ENCODE data around the gene TTC23L. TPM values are rescaled to one million over a fixed set of nuclear protein-coding genes. Genes with fewer than 3 reads are reported as not detected.

TTC23L gene
- total RNA-seq, 1 donor from 2014 or later: not detected

DNA sequence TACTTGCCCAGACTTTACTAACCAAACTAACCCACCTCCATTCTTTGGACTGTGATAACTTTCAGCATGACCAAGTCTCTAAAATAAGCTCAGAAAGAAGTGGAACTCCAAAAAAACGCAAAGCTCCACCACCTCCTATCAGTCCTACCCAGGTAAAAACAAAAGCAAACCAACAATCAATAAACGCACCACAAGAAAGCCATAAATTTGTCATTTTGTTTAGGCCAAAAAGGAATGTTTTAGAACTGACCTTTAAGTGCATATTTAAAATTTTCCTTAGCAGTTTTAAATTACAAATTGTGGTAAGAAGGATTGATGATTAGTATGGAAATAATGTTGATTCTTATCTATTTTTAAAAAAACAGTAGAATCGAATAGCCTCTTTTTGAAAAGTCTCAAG is 25.5 kb upstream of the TTC23L start:
- ATAC-seq (ENCODE audit: low read depth) (no peak), DNase-seq (no peak)
- POLR2A ChIA-PET: no interaction called here
- Mint-ChIP-seq H3K9me3 (no peaks in the 10 kb centered on the region), H3K4me1 (no peaks in the 10 kb centered on the region), H3K36me3 (ENCODE audit: low read depth) (no peaks in the 10 kb centered on the region), H3K27me3 (peaks cover 2% of the 10 kb centered on the region), H3K27ac (no peak overlapping the region), H3K4me3 (no peak overlapping the region)
- CTCF ChIA-PET: no interaction called here
- TF ChIP-seq, protein P1, sequence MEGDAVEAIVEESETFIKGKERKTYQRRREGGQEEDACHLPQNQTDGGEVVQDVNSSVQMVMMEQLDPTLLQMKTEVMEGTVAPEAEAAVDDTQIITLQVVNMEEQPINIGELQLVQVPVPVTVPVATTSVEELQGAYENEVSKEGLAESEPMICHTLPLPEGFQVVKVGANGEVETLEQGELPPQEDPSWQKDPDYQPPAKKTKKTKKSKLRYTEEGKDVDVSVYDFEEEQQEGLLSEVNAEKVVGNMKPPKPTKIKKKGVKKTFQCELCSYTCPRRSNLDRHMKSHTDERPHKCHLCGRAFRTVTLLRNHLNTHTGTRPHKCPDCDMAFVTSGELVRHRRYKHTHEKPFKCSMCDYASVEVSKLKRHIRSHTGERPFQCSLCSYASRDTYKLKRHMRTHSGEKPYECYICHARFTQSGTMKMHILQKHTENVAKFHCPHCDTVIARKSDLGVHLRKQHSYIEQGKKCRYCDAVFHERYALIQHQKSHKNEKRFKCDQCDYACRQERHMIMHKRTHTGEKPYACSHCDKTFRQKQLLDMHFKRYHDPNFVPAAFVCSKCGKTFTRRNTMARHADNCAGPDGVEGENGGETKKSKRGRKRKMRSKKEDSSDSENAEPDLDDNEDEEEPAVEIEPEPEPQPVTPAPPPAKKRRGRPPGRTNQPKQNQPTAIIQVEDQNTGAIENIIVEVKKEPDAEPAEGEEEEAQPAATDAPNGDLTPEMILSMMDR (IDR thresholded peaks at IDR 0.05): no peak
- intact Hi-C loops (cut with micrococcal nuclease): no loop called here

DNA sequence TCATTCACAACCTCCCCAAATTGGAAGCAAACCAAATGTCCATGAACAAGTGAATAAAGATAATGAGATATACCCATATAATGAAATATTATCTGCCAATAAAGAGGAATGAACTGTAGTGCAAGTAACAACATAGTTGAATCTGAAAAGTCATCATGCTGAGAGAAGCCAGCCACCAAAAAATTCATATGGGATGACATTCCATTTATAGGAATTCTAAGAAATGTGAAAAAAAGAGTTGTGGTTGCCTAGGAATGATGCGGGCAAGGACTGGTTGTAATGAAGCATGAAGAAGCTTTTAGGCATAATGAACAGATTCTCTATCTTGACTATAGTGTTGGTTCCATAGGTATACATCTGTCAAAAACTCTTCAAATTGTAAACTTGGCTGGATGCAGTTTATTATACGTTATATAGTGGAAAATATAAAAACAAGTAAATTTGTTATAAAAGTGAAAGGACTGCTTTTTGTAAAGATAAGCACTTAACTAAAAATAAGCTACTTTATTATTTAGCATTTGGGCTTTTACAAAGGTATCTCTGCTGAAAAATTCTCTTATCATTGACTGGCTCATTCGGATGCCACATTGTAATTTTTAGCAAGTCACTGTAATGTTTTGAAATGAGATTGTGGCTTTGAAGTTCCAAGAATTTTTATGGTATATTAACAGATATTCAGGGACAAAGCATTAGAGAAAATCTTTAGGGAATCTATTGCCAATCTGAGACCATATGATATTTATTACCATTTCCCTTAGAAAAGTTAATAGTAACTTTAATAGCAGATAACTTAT is 21.2 kb upstream of the TTC23L start:
- Mint-ChIP-seq H3K4me3 (no peak overlapping the region), H3K27ac (no peak overlapping the region), H3K27me3 (peaks cover 2% of the 10 kb centered on the region), H3K4me1 (no peaks in the 10 kb centered on the region), H3K9me3 (no peaks in the 10 kb centered on the region), H3K36me3 (ENCODE audit: low read depth) (no peaks in the 10 kb centered on the region)
- ChIA-PET POLR2A (no interaction called here), CTCF (interaction anchor here (0.6 kb wide), 1 partner anchor 10 kb away, joined by 4 read pairs; no protein-coding TSS in a partner anchor)
- intact Hi-C loops (cut with micrococcal nuclease): no loop called here
- ATAC-seq (ENCODE audit: low read depth) (no peak), DNase-seq (no peak)
- TF ChIP-seq, protein P1 (IDR thresholded peaks at IDR 0.05): no peak

DNA sequence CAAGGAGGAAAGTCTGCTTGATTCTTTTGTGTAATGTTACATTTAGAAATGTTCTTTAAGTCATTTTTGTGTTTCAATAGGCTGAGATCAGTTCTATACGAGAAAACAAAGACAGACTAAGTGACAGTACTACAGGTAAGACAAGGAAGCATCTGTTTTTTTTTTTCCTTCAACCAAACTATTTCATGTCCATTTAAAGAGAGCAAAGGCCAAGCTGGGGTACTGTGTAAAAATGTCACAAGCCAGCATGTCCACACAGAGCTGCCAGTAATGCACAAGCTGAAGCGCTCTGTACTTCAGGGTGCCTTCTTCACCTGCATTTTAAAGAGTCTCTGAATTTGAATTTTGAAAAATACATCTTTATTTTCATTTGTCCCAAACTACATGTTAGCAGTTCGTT is 20.2 kb upstream of the TTC23L start:
- POLR2A ChIA-PET: no interaction called here
- Mint-ChIP-seq H3K27ac (no peak overlapping the region), H3K36me3 (ENCODE audit: low read depth) (no peaks in the 10 kb centered on the region), H3K9me3 (no peaks in the 10 kb centered on the region), H3K4me3 (no peak overlapping the region), H3K4me1 (no peaks in the 10 kb centered on the region), H3K27me3 (peaks cover 2% of the 10 kb centered on the region)
- TF ChIP-seq, protein P1 (IDR thresholded peaks at IDR 0.05): no peak
- CTCF ChIA-PET: interaction anchor here (0.6 kb wide), 1 partner anchor 9 kb away, joined by 4 read pairs; no protein-coding TSS in a partner anchor
- intact Hi-C loops (cut with micrococcal nuclease): no loop called here
- DNase-seq (no peak), ATAC-seq (ENCODE audit: low read depth) (no peak)

- H3K27ac Mint-ChIP-seq: no peak overlapping the region
- TF ChIP-seq, protein P1 (IDR thresholded peaks at IDR 0.05): no peak
- ChIA-PET POLR2A (no interaction called here), CTCF (no interaction called here)
- no peak for DNase-seq
- no peaks in the 10 kb centered on the region for H3K4me1 Mint-ChIP-seq
- H3K9me3 Mint-ChIP-seq: no peaks in the 10 kb centered on the region
- H3K27me3 Mint-ChIP-seq: peaks cover 2% of the 10 kb centered on the region
- intact Hi-C loops (cut with micrococcal nuclease): no loop called here
- no peak overlapping the region for H3K4me3 Mint-ChIP-seq
- no peaks in the 10 kb centered on the region for H3K36me3 Mint-ChIP-seq (ENCODE audit: low read depth)
- no peak for ATAC-seq (ENCODE audit: low read depth)
These were observed 18.4 kb upstream of the TTC23L start for GRCh38 chr5:34820593-34820992.

GRCh38 chr5:34822956-34823715 is 15.8 kb upstream of the TTC23L start:
- intact Hi-C loops (cut with micrococcal nuclease): no loop called here
- no peaks in the 10 kb centered on the region for H3K27me3 Mint-ChIP-seq
- TF ChIP-seq, protein P1 (IDR thresholded peaks at IDR 0.05): no peak
- ATAC-seq (ENCODE audit: low read depth) (no peak), DNase-seq (no peak)
- POLR2A ChIA-PET: no interaction called here
- H3K27ac Mint-ChIP-seq: no peak overlapping the region
- CTCF ChIA-PET: no interaction called here
- no peaks in the 10 kb centered on the region for H3K9me3 Mint-ChIP-seq
- no peak overlapping the region for H3K4me3 Mint-ChIP-seq
- no peaks in the 10 kb centered on the region for H3K36me3 Mint-ChIP-seq (ENCODE audit: low read depth)
- H3K4me1 Mint-ChIP-seq: peaks cover 3% of the 10 kb centered on the region
